Chondrocyte (in vitro differentiated cells): ENCODE measurements around the gene PPP1R3G. TPM values are rescaled to one million over a fixed set of nuclear protein-coding genes. Genes with fewer than 3 reads are reported as not detected.

Experiments used
- DNase-seq: peaks from one replicate; pipeline ENCODE4 v3.0.0; 2021; ENCODE audit warnings: mixed read lengths, low spot score
- H3K27ac Mint-ChIP-seq: one replicate; pipeline ENCODE4 v1.8.0; 2021; ENCODE audit warnings: mild to moderate bottlenecking, moderate library complexity, mixed read lengths; ENCODE audit not compliant: unreplicated experiment
- H3K27me3 Mint-ChIP-seq: 2 replicates; pipeline ENCODE4 v1.8.0; 2021; ENCODE audit warnings: low read depth, mixed read lengths
- H3K36me3 Mint-ChIP-seq: 2 replicates; pipeline ENCODE4 v1.8.0; 2021; ENCODE audit warnings: low read depth, mixed read lengths
- H3K4me1 Mint-ChIP-seq: 2 replicates; pipeline ENCODE4 v1.8.0; 2021; ENCODE audit warnings: low read depth, mild to moderate bottlenecking, mixed read lengths
- H3K4me3 Mint-ChIP-seq: one replicate; pipeline ENCODE4 v1.8.0; 2021; ENCODE audit warnings: mild to moderate bottlenecking, moderate library complexity, mixed read lengths; ENCODE audit not compliant: unreplicated experiment
- H3K9me3 Mint-ChIP-seq: 2 replicates; pipeline ENCODE4 v1.8.0; 2021; ENCODE audit warnings: low read depth, mixed read lengths
- total RNA-seq: library from RNA; stranded (reverse); gene quantifications from 3 replicates; pipeline ENCODE4 v1.2.1, GENCODE V29; 2021
- TF ChIP-seq, protein P1 (sequence below): fragments of 200-600 bp; sonication (generic); IDR thresholded peaks from 2 replicates; pipeline ENCODE4 v1.5.0; 2021; ENCODE audit warnings: antibody characterized with exemption, mild to moderate bottlenecking, moderate library complexity

Gene PPP1R3G
- total RNA-seq, 1 donor from 2014 or later: 2.6 TPM

GRCh38 chr6:5121956-5122355 is 36.8 kb downstream of the PPP1R3G start:
- no peak for DNase-seq
- peaks cover 7% of the 10 kb centered on the region for H3K9me3 Mint-ChIP-seq
- H3K36me3 Mint-ChIP-seq: no peaks in the 10 kb centered on the region
- H3K4me3 Mint-ChIP-seq: no peak overlapping the region
- H3K4me1 Mint-ChIP-seq: peaks cover 19% of the 10 kb centered on the region
- TF ChIP-seq, protein P1, sequence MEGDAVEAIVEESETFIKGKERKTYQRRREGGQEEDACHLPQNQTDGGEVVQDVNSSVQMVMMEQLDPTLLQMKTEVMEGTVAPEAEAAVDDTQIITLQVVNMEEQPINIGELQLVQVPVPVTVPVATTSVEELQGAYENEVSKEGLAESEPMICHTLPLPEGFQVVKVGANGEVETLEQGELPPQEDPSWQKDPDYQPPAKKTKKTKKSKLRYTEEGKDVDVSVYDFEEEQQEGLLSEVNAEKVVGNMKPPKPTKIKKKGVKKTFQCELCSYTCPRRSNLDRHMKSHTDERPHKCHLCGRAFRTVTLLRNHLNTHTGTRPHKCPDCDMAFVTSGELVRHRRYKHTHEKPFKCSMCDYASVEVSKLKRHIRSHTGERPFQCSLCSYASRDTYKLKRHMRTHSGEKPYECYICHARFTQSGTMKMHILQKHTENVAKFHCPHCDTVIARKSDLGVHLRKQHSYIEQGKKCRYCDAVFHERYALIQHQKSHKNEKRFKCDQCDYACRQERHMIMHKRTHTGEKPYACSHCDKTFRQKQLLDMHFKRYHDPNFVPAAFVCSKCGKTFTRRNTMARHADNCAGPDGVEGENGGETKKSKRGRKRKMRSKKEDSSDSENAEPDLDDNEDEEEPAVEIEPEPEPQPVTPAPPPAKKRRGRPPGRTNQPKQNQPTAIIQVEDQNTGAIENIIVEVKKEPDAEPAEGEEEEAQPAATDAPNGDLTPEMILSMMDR: no peak
- H3K27ac Mint-ChIP-seq: no peak overlapping the region
- no peaks in the 10 kb centered on the region for H3K27me3 Mint-ChIP-seq

- Mint-ChIP-seq H3K27ac (no peak overlapping the region), H3K4me3 (no peak overlapping the region), H3K9me3 (peaks cover 7% of the 10 kb centered on the region), H3K4me1 (peaks cover 19% of the 10 kb centered on the region), H3K36me3 (no peaks in the 10 kb centered on the region), H3K27me3 (no peaks in the 10 kb centered on the region)
- DNase-seq: no peak
- TF ChIP-seq, protein P1: no peak
Observed at GRCh38 chr6:5122504-5123112, 37.5 kb downstream of the PPP1R3G start.

- DNase-seq: no peak
- TF ChIP-seq, protein P1: no peak
- peaks cover 19% of the 10 kb centered on the region for H3K4me1 Mint-ChIP-seq
- no peaks in the 10 kb centered on the region for H3K36me3 Mint-ChIP-seq
- no peak overlapping the region for H3K4me3 Mint-ChIP-seq
- no peaks in the 10 kb centered on the region for H3K27me3 Mint-ChIP-seq
- H3K27ac Mint-ChIP-seq: no peak overlapping the region
- H3K9me3 Mint-ChIP-seq: peaks cover 7% of the 10 kb centered on the region
Observed at GRCh38 chr6:5123296-5124143, 38.4 kb downstream of the PPP1R3G start.

GRCh38 chr6:5124526-5124925 is 39.4 kb downstream of the PPP1R3G start:
- H3K4me3 Mint-ChIP-seq: no peak overlapping the region

More at GRCh38 chr6:5124526-5124925, 39.4 kb downstream of the PPP1R3G start:
- no peak for DNase-seq
- Mint-ChIP-seq H3K36me3 (no peaks in the 10 kb centered on the region), H3K4me1 (peaks cover 19% of the 10 kb centered on the region), H3K27me3 (no peaks in the 10 kb centered on the region), H3K9me3 (peaks cover 7% of the 10 kb centered on the region), H3K27ac (no peak overlapping the region)
- TF ChIP-seq, protein P1: no peak
